K562 (cell line): ENCODE data around the gene INS. TPM values are rescaled to one million over a fixed set of nuclear protein-coding genes. Genes with fewer than 3 reads are reported as not detected.

Source experiments
- ATAC-seq: fragments of 200-7000 bp; cut with Tn5 transposase; 3 replicates; pipeline ENCODE4 v1.9.1; 2020; ENCODE audit warnings: moderate library complexity
- BruUV-seq: library from RNA; stranded (reverse); fragments of 400-500 nt; replicated peaks from 2 replicates; lab custom pipeline; 2021; lab: Mats Ljungman, UMichigan
- CTCF ChIA-PET: fragments of 300-600 bp; formaldehyde crosslinking; extraction: SDS; loops from one replicate; lab custom pipeline; 2021; ENCODE audit warnings: low intra/inter-chr PET ratio; lab: Yijun Ruan, JAX
- POLR2A ChIA-PET: fragments of 300-600, 350-650 bp; sonication (Branson Sonifier 250); formaldehyde crosslinking; extraction: SDS; loops from one replicate; lab custom pipeline; 2021; ENCODE audit warnings: antibody characterized with exemption, inconsistent platforms; lab: Yijun Ruan, JAX
- DNase-seq, 4 experiments: peaks; one replicate each; pipeline versions ENCODE4 v3.0.0 to v3.0.0-alpha.2; 2011 to 2018; ENCODE audit warnings: low spot score in 3 of 4, mixed read lengths in 3 of 4; ENCODE audit errors: extremely low read depth in 1 of 4
- FAIRE-seq: peaks from 2 replicates; lab custom pipeline; 2011; peaks lifted over from hg19 to GRCh38; lab: Jason Lieb, UNC
- H2AFZ ChIP-seq: 2 replicates; pipeline ENCODE4 v1.6.0; 2011; ENCODE audit warnings: low read depth, low read length, control low read depth, inconsistent platforms
- H3K27ac ChIP-seq: fragments of 200-600 bp; 3 replicates; pipeline ENCODE4 v1.8.0; 2011; ENCODE audit warnings: low read depth, mild to moderate bottlenecking, control low read depth, inconsistent platforms, low read length, moderate library complexity, mixed read lengths; ENCODE audit errors: extremely low read depth
- H3K27me3 ChIP-seq, 2 experiments: fragments of 300-600 bp in 1 of 2; 2 replicates in 1 of 2; 3 replicates in 1 of 2; pipeline versions ENCODE4 v1.6.0 to v1.8.0; 2011; ENCODE audit warnings: inconsistent platforms in 2 of 2, low read length in 2 of 2, mild to moderate bottlenecking in 1 of 2, mixed read lengths in 1 of 2, moderate library complexity in 1 of 2; ENCODE audit not compliant: control insufficient read depth in 2 of 2, insufficient read depth in 2 of 2
- H3K36me3 ChIP-seq: fragments of 300-600 bp; 3 replicates; pipeline ENCODE4 v1.8.0; 2011; ENCODE audit warnings: mild to moderate bottlenecking, low read length, inconsistent platforms; ENCODE audit not compliant: control insufficient read depth, insufficient read depth
- H3K4me1 ChIP-seq, 2 experiments: fragments of 200-600 bp in 1 of 2; replicated peaks in 1 of 2; 2 replicates in 1 of 2; 3 replicates in 1 of 2; pipeline versions ENCODE4 v1.5.1 to v1.8.0; 2011; ENCODE audit warnings: inconsistent platforms in 2 of 2, low read length in 2 of 2, mild to moderate bottlenecking in 1 of 2, mixed read lengths in 1 of 2, moderate library complexity in 1 of 2; ENCODE audit not compliant: control insufficient read depth in 2 of 2, insufficient read depth in 2 of 2
- H3K4me2 ChIP-seq: 2 replicates; pipeline ENCODE4 v1.6.1; 2011; ENCODE audit warnings: low read length, control low read depth, inconsistent platforms, mixed read lengths; ENCODE audit not compliant: insufficient read depth
- H3K4me3 ChIP-seq: fragments of 200-600 bp; sonication (generic), shearing (Covaris generic); 2 replicates; pipeline ENCODE4 v1.5.1; 2016; ENCODE audit warnings: control low read depth, inconsistent platforms
- H3K79me2 ChIP-seq: fragments of 200-600 bp; 3 replicates; pipeline ENCODE4 v1.8.0; 2011; ENCODE audit warnings: low read length, inconsistent platforms; ENCODE audit not compliant: control insufficient read depth, insufficient read depth
- H3K9ac ChIP-seq, 2 experiments: 2 replicates each; pipeline versions ENCODE4 v1.6.0 to v1.6.1; 2011; ENCODE audit warnings: low read depth in 2 of 2, low read length in 2 of 2, control low read depth in 1 of 2, inconsistent platforms in 1 of 2, mild to moderate bottlenecking in 1 of 2, mixed read lengths in 1 of 2; ENCODE audit not compliant: insufficient read depth in 1 of 2
- H3K9me1 ChIP-seq: one replicate; pipeline ENCODE4 v1.6.0; 2011; ENCODE audit warnings: inconsistent platforms, mild to moderate bottlenecking, low read length, moderate library complexity; ENCODE audit not compliant: control insufficient read depth, insufficient read depth
- H3K9me3 ChIP-seq: replicated peaks from 2 replicates; pipeline ENCODE4 v1.5.1; 2011; ENCODE audit warnings: low read depth, low read length, inconsistent platforms; ENCODE audit not compliant: control insufficient read depth, insufficient read depth
- H4K20me1 ChIP-seq: replicated peaks from 2 replicates; pipeline ENCODE4 v1.6.1; 2011; ENCODE audit warnings: low read length, inconsistent platforms, mixed read lengths; ENCODE audit not compliant: control insufficient read depth, insufficient read depth
- GTF2F1 ChIP-seq: IDR thresholded peaks from 2 replicates; pipeline ENCODE4 v1.6.1; 2011; ENCODE audit warnings: low read depth, low read length, improper control_type of control experiment
- RAD21 ChIP-seq, 2 experiments: fragments of 250-450 bp in 1 of 2; fragments of 450-650 bp in 1 of 2; sonication (Bioruptor Pico) in 1 of 2; formaldehyde crosslinking in 1 of 2; IDR thresholded peaks in 1 of 2; conservative IDR thresholded peaks in 1 of 2; 2 replicates each; pipeline versions ENCODE4 v1.4.0 to v1.8.0; 2020 to 2022; ENCODE audit warnings: mild to moderate bottlenecking in 2 of 2, moderate library complexity in 1 of 2
- WGBS: fragments of 100-300 bp; shearing (Covaris generic); methylation state at CpG from one replicate; pipeline ENCODE4 v1.1.6; 2016; ENCODE audit warnings: low coverage, mixed read lengths; ENCODE audit not compliant: insufficient coverage; ENCODE audit errors: missing lambda C conversion rate; 5-methylcytosine and 5-hydroxymethylcytosine counted together
- in situ Hi-C: fragments of 300-500 bp; cut with MboI; formaldehyde crosslinking; loops from 4 replicates; pipeline ENCODE4 v1.15.0; 2018; ENCODE audit warnings: inconsistent platforms, mixed read lengths
- intact Hi-C: fragments of 100-400 bp; cut with micrococcal nuclease; formaldehyde crosslinking; loops from 2 replicates; pipeline ENCODE4 v1.14.2; 2022
- polyA plus RNA-seq, 8 experiments: library from polyadenylated mRNA; depleted of rRNA in 4 of 8; stranded (reverse) in 5 of 8; unstranded in 3 of 8; fragments of >200 nt; fragmentation: Nextera tagmentation in 2 of 8; fragmentation: Illumina TruSeq in 1 of 8; extraction: Ambion mirVana in 2 of 8; extraction: Trizol in 1 of 8; gene quantifications; 2 replicates each; pipeline versions ENCODE4 v1.2.1 to v1.2.3, GENCODE V29; 2011 to 2014; ENCODE audit warnings: inconsistent platforms in 1 of 8, missing spikeins in 1 of 8
- total RNA-seq, 7 experiments: library from RNA; depleted of rRNA in 6 of 7; stranded (reverse); fragments of >200 nt in 6 of 7; fragmentation: Illumina TruSeq in 2 of 7; extraction: Trizol in 2 of 7; gene quantifications; 2 replicates each; pipeline versions ENCODE4 v1.2.1 to v1.2.3, GENCODE V29; 2011 to 2021; ENCODE audit warnings: low replicate concordance in 1 of 7
- TF ChIP-seq, protein P1 (sequence below): sonication (generic); formaldehyde crosslinking; IDR thresholded peaks from 2 replicates; pipeline ENCODE4 v1.8.0; 2022; ENCODE audit warnings: mild to moderate bottlenecking, missing genetic modification reagents
- TF ChIP-seq, protein P2 (sequence below), 3 experiments: IDR thresholded peaks in 2 of 3; conservative IDR thresholded peaks in 1 of 3; 2 replicates each; pipeline ENCODE4 v1.5.1; 2011 to 2012; ENCODE audit warnings: low read length in 3 of 3, mild to moderate bottlenecking in 3 of 3, control low read depth in 2 of 3, improper control_type of control experiment in 1 of 3, inconsistent platforms in 1 of 3, low read depth in 1 of 3, mixed read lengths in 1 of 3, moderate library complexity in 1 of 3; ENCODE audit not compliant: insufficient read depth in 2 of 3

Gene INS
- total and polyA plus RNA-seq, 9 of the 15 experiments (the other 6 are each of a cell fraction or from before 2014, with no cell fraction given), result not detected

DNA sequence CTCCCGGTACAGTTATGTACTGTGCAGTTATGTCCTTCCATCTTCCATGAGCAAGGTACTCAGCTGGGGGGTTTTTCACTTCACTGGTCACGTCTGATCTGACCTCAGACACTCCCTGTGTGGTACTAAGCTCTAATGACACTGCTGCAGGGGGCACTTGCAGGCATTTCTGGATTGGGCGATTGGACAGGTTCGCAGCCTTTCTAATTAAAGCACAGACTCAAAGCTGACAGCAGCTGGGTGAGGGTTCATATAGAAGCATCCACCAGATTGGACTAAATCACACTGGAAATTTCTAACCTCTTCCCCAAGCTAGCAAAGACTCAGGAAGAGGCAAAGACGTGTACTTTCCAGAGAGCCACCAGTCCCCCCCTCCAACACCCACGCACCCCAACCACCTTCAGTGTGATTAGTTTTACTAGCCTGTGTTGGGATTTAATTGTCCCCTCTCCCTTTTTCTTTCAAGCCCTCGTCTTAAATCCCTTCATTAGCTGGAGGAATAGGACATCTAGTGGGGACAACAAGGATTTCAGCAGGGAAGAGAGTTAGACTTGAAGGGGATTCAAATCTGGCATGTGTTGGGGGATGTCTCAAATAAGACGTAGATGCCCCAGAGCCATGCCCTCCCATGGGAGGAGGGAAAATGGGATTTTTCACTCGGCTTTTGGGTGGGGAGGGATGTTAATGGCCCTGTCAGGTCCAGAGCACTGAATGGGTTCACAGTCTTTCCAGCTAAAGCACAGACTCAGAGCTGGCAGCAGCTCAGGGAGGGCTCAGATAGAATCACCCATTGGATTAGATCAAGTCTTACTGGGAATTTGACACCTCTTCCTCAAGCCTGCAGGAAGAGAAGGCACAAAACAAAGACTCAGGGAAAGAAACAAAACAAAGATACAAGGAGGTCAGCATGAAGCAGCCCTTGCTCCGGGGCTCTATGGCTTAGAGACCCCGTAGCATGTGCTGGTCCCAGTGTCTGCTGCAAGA lies 10.9 kb downstream of the INS start:
- H3K9ac ChIP-seq, result no peak overlapping the region
- H2AFZ ChIP-seq, result no peak overlapping the region
- H3K4me3 ChIP-seq, result no peak overlapping the region
- peaks cover 29% of the 10 kb centered on the region; the same call in 1 of the 2 replicates for H4K20me1 ChIP-seq
- TF ChIP-seq, protein P1, sequence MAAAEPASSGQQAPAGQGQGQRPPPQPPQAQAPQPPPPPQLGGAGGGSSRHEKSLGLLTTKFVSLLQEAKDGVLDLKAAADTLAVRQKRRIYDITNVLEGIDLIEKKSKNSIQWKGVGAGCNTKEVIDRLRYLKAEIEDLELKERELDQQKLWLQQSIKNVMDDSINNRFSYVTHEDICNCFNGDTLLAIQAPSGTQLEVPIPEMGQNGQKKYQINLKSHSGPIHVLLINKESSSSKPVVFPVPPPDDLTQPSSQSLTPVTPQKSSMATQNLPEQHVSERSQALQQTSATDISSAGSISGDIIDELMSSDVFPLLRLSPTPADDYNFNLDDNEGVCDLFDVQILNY (CRISPR knock-in tag), result no peak
- no peak for TF ChIP-seq GTF2F1
- TF ChIP-seq, protein P2, sequence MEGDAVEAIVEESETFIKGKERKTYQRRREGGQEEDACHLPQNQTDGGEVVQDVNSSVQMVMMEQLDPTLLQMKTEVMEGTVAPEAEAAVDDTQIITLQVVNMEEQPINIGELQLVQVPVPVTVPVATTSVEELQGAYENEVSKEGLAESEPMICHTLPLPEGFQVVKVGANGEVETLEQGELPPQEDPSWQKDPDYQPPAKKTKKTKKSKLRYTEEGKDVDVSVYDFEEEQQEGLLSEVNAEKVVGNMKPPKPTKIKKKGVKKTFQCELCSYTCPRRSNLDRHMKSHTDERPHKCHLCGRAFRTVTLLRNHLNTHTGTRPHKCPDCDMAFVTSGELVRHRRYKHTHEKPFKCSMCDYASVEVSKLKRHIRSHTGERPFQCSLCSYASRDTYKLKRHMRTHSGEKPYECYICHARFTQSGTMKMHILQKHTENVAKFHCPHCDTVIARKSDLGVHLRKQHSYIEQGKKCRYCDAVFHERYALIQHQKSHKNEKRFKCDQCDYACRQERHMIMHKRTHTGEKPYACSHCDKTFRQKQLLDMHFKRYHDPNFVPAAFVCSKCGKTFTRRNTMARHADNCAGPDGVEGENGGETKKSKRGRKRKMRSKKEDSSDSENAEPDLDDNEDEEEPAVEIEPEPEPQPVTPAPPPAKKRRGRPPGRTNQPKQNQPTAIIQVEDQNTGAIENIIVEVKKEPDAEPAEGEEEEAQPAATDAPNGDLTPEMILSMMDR (IDR thresholded peaks at IDR 0.05 in 2 of 3, conservative IDR thresholded peaks at IDR 0.05 in 1 of 3; ENCODE audit: insufficient read depth in 2 of 3, low read depth in 1 of 3, low read length in 3 of 3), result peak; percentile 30 to 45 (median 41); a peak in 4 of 6 replicates
- peak in 1 of 2 experiments; percentile 50; a peak in 2 of 4 replicates for TF ChIP-seq RAD21 (CRISPR knock-in tag; conservative IDR thresholded peaks at IDR 0.05 in 1 of 2, IDR thresholded peaks at IDR 0.05 in 1 of 2)
- CTCF ChIA-PET, result interaction anchor here (0.7 to 3.7 kb wide), 4 partner anchors 113 to 327 kb away, joined by 3 to 111 read pairs (median 8); no protein-coding TSS in a partner anchor
- no peak overlapping the region for H3K4me2 ChIP-seq
- peaks cover 4 to 56% of the 10 kb centered on the region in 2 experiments; a peak in 3 of 5 replicates for H3K27me3 ChIP-seq
- peaks cover 0 to 14% of the 10 kb centered on the region in 2 experiments; a peak in 1 of 5 replicates for H3K4me1 ChIP-seq
- 0% methylated on average over 11 of the region's 11 CpGs for WGBS
- no peaks in the 10 kb centered on the region for H3K9me1 ChIP-seq
- no peak for DNase-seq
- POLR2A ChIA-PET, result interaction anchor here (1.7 kb wide), 2 partner anchors 116 to 120 kb away, joined by 5 to 6 read pairs; no protein-coding TSS in a partner anchor
- H3K27ac ChIP-seq, result no peak overlapping the region
- H3K9me3 ChIP-seq, result no peaks in the 10 kb centered on the region
- intact Hi-C loops (loop anchor here (5.0 kb wide), 1 partner anchor 323 kb away; no protein-coding TSS in a partner anchor), in situ Hi-C loops (loop anchor here (10.0 kb wide), 2 partner anchors 295 to 455 kb away; partner anchors contain the start of genes KRTAP5-6 and LSP1)
- ATAC-seq, result no peak
- BruUV-seq, result no TSS peak
- FAIRE-seq, result peak; percentile 35
- H3K79me2 ChIP-seq, result no peaks in the 10 kb centered on the region
- no peaks in the 10 kb centered on the region for H3K36me3 ChIP-seq
